MM.1S (cell line): ENCODE measurements around the gene CACNB4.

Experiments used
- CTCF ChIP-seq: fragments of 300-600 bp; sonication (generic); IDR thresholded peaks from 2 replicates; pipeline ENCODE4 v1.5.1; 2016; ENCODE audit warnings: antibody characterized with exemption, low read length, mixed read lengths
- EZH2 ChIP-seq: fragments of 300-600 bp; sonication (generic); optimal IDR thresholded peaks from 2 replicates; pipeline ENCODE3; 2017; ENCODE audit warnings: low read depth, mild to moderate bottlenecking, antibody characterized with exemption, low read length, mixed read lengths
- EZH2phosphoT487 ChIP-seq: fragments of 300-600 bp; sonication (generic); IDR thresholded peaks from 2 replicates; pipeline ENCODE4 v1.6.1; 2018; ENCODE audit warnings: antibody characterized with exemption, low read length

GRCh38 chr2:151828143-151828889 is 270.5 kb downstream of the CACNB4 start, which contains the start of gene ARL5A:
- no peak for TF ChIP-seq CTCF
- TF ChIP-seq EZH2phosphoT487: no peak
- TF ChIP-seq EZH2: no peak
